SK-N-SH (cell line): Measurements from ENCODE around the gene DTNBP1. TPM values are rescaled to one million over a fixed set of nuclear protein-coding genes. Genes with fewer than 3 reads are reported as not detected.

Source experiments
- CTCF ChIA-PET: fragments of 300-600, 350-600 bp; formaldehyde crosslinking; extraction: SDS; loops from one replicate; lab custom pipeline; 2021; lab: Yijun Ruan, JAX
- POLR2A ChIA-PET: fragments of 350-600 bp; sonication (Branson Sonifier 250); formaldehyde crosslinking; extraction: SDS; loops from one replicate; lab custom pipeline; 2020; ENCODE audit warnings: antibody characterized with exemption, inconsistent platforms; lab: Yijun Ruan, JAX
- DNase-seq: peaks from one replicate; pipeline ENCODE4 v3.0.0; 2012
- H2AFZ ChIP-seq: fragments of 200-600 bp; sonication (generic); 2 replicates; pipeline ENCODE4 v1.8.1; 2016; ENCODE audit warnings: antibody characterized with exemption, mild to moderate bottlenecking, low read depth
- H3F3A ChIP-seq: fragments of 200-600 bp; sonication (generic); replicated peaks from 2 replicates; pipeline ENCODE3; 2016; ENCODE audit warnings: antibody characterized with exemption, mild to moderate bottlenecking; ENCODE audit not compliant: insufficient read depth
- H3K27ac ChIP-seq, 2 experiments: fragments of 200-500 bp in 1 of 2; fragments of 200-600 bp in 1 of 2; sonication (Bioruptor generic) in 1 of 2; sonication (generic), shearing (Covaris generic) in 1 of 2; 2 replicates each; pipeline versions ENCODE4 v1.5.1 to v1.6.1; 2014 to 2016; ENCODE audit warnings: low read depth in 2 of 2, inconsistent platforms in 1 of 2, low read length in 1 of 2, mild to moderate bottlenecking in 1 of 2, mixed read lengths in 1 of 2
- H3K27me3 ChIP-seq: fragments of 200-600 bp; sonication (generic), shearing (Covaris generic); 2 replicates; pipeline ENCODE4 v1.6.1; 2016; ENCODE audit warnings: mixed run types; ENCODE audit not compliant: insufficient read depth
- H3K36me3 ChIP-seq, 2 experiments: fragments of 200-500 bp in 1 of 2; fragments of 200-600 bp in 1 of 2; sonication (Bioruptor generic) in 1 of 2; sonication (generic) in 1 of 2; replicated peaks in 1 of 2; 2 replicates each; pipeline versions ENCODE3 to v1.5.1; 2014 to 2016; ENCODE audit warnings: low read length in 1 of 2, mild to moderate bottlenecking in 1 of 2; ENCODE audit not compliant: insufficient read depth in 2 of 2, control insufficient read depth in 1 of 2
- H3K4me1 ChIP-seq, 2 experiments: fragments of 200-500 bp in 1 of 2; fragments of 200-600 bp in 1 of 2; sonication (Bioruptor generic) in 1 of 2; sonication (generic), shearing (Covaris generic) in 1 of 2; 2 replicates each; pipeline versions ENCODE4 v1.5.1 to v1.6.1; 2014 to 2016; ENCODE audit warnings: low read depth in 1 of 2, low read length in 1 of 2, mixed run types in 1 of 2; ENCODE audit not compliant: insufficient read depth in 2 of 2, control insufficient read depth in 1 of 2
- H3K4me2 ChIP-seq: fragments of 200-600 bp; sonication (generic), shearing (Covaris generic); 2 replicates; pipeline ENCODE4 v1.6.1; 2017; ENCODE audit warnings: mixed run types
- H3K4me3 ChIP-seq, 2 experiments: fragments of 200-500 bp in 1 of 2; fragments of 200-600 bp in 1 of 2; sonication (Bioruptor generic) in 1 of 2; sonication (generic), shearing (Covaris generic) in 1 of 2; 2 replicates each; pipeline versions ENCODE4 v1.5.1 to v1.8.1; 2014 to 2016; ENCODE audit warnings: low read depth in 2 of 2, inconsistent platforms in 1 of 2, low read length in 1 of 2, mild to moderate bottlenecking in 1 of 2, mixed read lengths in 1 of 2, moderate library complexity in 1 of 2
- H3K79me2 ChIP-seq: fragments of 200-600 bp; sonication (generic); 2 replicates; pipeline ENCODE4 v1.8.1; 2017; ENCODE audit warnings: mild to moderate bottlenecking; ENCODE audit not compliant: insufficient read depth
- H3K9ac ChIP-seq: fragments of 200-600 bp; sonication (generic); 2 replicates; pipeline ENCODE4 v1.6.1; 2017; ENCODE audit warnings: mixed run types
- H3K9me2 ChIP-seq: fragments of 200-600 bp; sonication (generic); 2 replicates; pipeline ENCODE4 v1.6.1; 2017; ENCODE audit warnings: mixed run types
- H3K9me3 ChIP-seq: fragments of 200-600 bp; sonication (generic); 2 replicates; pipeline ENCODE4 v1.6.1; 2017; ENCODE audit warnings: mixed run types, mild to moderate bottlenecking, moderate library complexity
- H4K20me1 ChIP-seq: fragments of 200-600 bp; sonication (generic); 2 replicates; pipeline ENCODE4 v1.6.1; 2017; ENCODE audit warnings: mild to moderate bottlenecking, mixed run types; ENCODE audit not compliant: insufficient read depth
- ELF1 ChIP-seq: IDR thresholded peaks from 2 replicates; pipeline ENCODE4 v1.4.0; 2012
- EP300 ChIP-seq, 2 experiments: IDR thresholded peaks; 2 replicates each; pipeline versions ENCODE4 v1.4.0 to v1.6.1; 2012; ENCODE audit warnings: borderline replicate concordance in 1 of 2, low read depth in 1 of 2, low read length in 1 of 2
- EZH2phosphoT487 ChIP-seq: fragments of 200-600 bp; sonication (generic); IDR thresholded peaks from 2 replicates; pipeline ENCODE4 v1.6.1; 2017; ENCODE audit warnings: low read depth, mixed run types, mild to moderate bottlenecking, antibody characterized with exemption, moderate library complexity, borderline replicate concordance
- FOSL2 ChIP-seq: IDR thresholded peaks from 2 replicates; pipeline ENCODE4 v1.4.0; 2012; ENCODE audit warnings: low read depth, mild to moderate bottlenecking, moderate library complexity, borderline replicate concordance
- FOXJ3 ChIP-seq: sonication (generic); formaldehyde crosslinking; IDR thresholded peaks from 2 replicates; pipeline ENCODE4 v1.5.1; 2020; ENCODE audit warnings: mild to moderate bottlenecking, missing genetic modification reagents
- GABPA ChIP-seq: IDR thresholded peaks from 2 replicates; pipeline ENCODE4 v1.4.0; 2012; ENCODE audit warnings: low read depth, mild to moderate bottlenecking
- GATA2 ChIP-seq: sonication (generic); formaldehyde crosslinking; IDR thresholded peaks from 2 replicates; pipeline ENCODE4 v1.5.0; 2020; ENCODE audit warnings: mild to moderate bottlenecking, missing genetic modification reagents
- JUND ChIP-seq: IDR thresholded peaks from 2 replicates; pipeline ENCODE4 v1.4.0; 2012
- MEF2A ChIP-seq: IDR thresholded peaks from 2 replicates; pipeline ENCODE4 v1.4.0; 2012; ENCODE audit warnings: low read depth, borderline replicate concordance
- POLR2AphosphoS5 ChIP-seq: IDR thresholded peaks from 2 replicates; pipeline ENCODE4 v1.6.1; 2012; ENCODE audit warnings: low read depth, low read length
- RAD21 ChIP-seq: IDR thresholded peaks from 2 replicates; pipeline ENCODE4 v1.6.1; 2012; ENCODE audit warnings: mild to moderate bottlenecking, low read length
- RCOR1 ChIP-seq: fragments of 150-350 bp; IDR thresholded peaks from 2 replicates; pipeline ENCODE4 v1.6.1; 2017; ENCODE audit warnings: antibody characterized with exemption, low read length
- REST ChIP-seq: IDR thresholded peaks from 2 replicates; pipeline ENCODE4 v1.6.1; 2012; ENCODE audit warnings: mild to moderate bottlenecking, low read depth, low read length, moderate library complexity
- RFX5 ChIP-seq: IDR thresholded peaks from 2 replicates; pipeline ENCODE4 v1.6.1; 2012; ENCODE audit warnings: mild to moderate bottlenecking, improper control_type of control experiment, low read length
- SIN3A ChIP-seq: IDR thresholded peaks from 2 replicates; pipeline ENCODE4 v1.6.1; 2012; ENCODE audit warnings: low read depth, mild to moderate bottlenecking, low read length, moderate library complexity, borderline replicate concordance
- SMC3 ChIP-seq: IDR thresholded peaks from 2 replicates; pipeline ENCODE4 v1.6.1; 2012; ENCODE audit warnings: low read depth, low read length, improper control_type of control experiment
- TAF1 ChIP-seq: IDR thresholded peaks from 2 replicates; pipeline ENCODE4 v1.6.1; 2012; ENCODE audit warnings: low read depth, mild to moderate bottlenecking, low read length, moderate library complexity, borderline replicate concordance
- TCF12 ChIP-seq: IDR thresholded peaks from 2 replicates; pipeline ENCODE4 v1.4.0; 2012
- TEAD4 ChIP-seq: IDR thresholded peaks from 2 replicates; pipeline ENCODE4 v1.4.0; 2012; ENCODE audit warnings: mild to moderate bottlenecking, borderline replicate concordance; ENCODE audit not compliant: insufficient read depth
- USF1 ChIP-seq: IDR thresholded peaks from 2 replicates; pipeline ENCODE4 v1.4.0; 2012; ENCODE audit warnings: low read depth, borderline replicate concordance
- USF2 ChIP-seq: fragments of 150-350 bp; IDR thresholded peaks from 2 replicates; pipeline ENCODE4 v1.6.1; 2017; ENCODE audit warnings: antibody characterized with exemption, low read length, low read depth, borderline replicate concordance
- WGBS: methylation state at CpG from one replicate; pipeline ENCODE4 v1.1.6; 2017; ENCODE audit warnings: low lambda C conversion rate; 5-methylcytosine and 5-hydroxymethylcytosine counted together
- polyA plus RNA-seq, 3 experiments: library from polyadenylated mRNA; depleted of rRNA; stranded (reverse); fragments of >200 nt; gene quantifications; 2 replicates each; pipeline ENCODE4 v1.2.3, GENCODE V29; 2012
- TF ChIP-seq, protein P1 (sequence below): IDR thresholded peaks from 2 replicates; pipeline ENCODE4 v1.4.0; 2012; ENCODE audit warnings: low read depth, borderline replicate concordance
- TF ChIP-seq, protein P2 (sequence below): IDR thresholded peaks from 2 replicates; pipeline ENCODE4 v1.4.0; 2012; ENCODE audit warnings: low read depth

Gene DTNBP1
- polyA plus RNA-seq, 1 of the 3 experiments (the other 2 are of a cell fraction) = 19.7 TPM

DNA sequence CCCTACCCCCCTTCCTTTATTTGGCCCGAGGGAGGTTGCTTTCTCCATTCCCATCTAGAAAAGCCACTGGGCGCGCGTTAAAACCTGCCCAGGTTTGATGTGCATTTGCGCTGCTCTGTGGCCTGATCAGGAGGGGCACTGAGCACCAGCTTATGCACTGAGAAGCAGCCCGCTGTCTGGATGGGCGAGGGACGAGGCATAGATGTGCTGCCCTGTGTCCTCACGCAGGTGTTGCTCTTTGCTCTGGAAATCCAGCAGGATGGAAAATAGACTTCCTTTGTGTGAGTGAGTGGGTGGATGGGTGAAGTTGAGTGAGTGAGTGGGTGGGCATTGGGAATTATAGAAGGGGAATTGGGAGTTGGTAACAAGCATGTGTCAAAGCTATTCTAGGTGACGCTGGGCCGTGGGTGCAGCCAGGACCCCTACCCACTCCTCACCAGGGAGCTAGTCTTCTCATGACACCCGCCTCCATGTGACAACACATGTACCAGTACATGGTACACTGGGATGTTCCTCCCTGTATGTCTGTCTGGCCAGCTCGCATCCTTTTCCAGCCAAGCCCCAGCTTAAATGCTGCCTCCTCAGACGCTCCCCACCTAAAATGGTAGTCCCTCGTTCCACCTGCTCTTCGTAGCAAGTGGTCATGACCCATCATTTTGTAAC lies 162.6 kb downstream of the DTNBP1 start (continued):
- TF ChIP-seq, protein P1, sequence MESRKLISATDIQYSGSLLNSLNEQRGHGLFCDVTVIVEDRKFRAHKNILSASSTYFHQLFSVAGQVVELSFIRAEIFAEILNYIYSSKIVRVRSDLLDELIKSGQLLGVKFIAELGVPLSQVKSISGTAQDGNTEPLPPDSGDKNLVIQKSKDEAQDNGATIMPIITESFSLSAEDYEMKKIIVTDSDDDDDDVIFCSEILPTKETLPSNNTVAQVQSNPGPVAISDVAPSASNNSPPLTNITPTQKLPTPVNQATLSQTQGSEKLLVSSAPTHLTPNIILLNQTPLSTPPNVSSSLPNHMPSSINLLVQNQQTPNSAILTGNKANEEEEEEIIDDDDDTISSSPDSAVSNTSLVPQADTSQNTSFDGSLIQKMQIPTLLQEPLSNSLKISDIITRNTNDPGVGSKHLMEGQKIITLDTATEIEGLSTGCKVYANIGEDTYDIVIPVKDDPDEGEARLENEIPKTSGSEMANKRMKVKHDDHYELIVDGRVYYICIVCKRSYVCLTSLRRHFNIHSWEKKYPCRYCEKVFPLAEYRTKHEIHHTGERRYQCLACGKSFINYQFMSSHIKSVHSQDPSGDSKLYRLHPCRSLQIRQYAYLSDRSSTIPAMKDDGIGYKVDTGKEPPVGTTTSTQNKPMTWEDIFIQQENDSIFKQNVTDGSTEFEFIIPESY = no peak
- TF ChIP-seq EP300 (IDR thresholded peaks at IDR 0.05; ENCODE audit: borderline replicate concordance in 1 of 2, low read depth in 1 of 2, low read length in 1 of 2) (no peak), EZH2phosphoT487 (no peak), FOXJ3 (CRISPR knock-in tag) (no peak), MEF2A (no peak), SIN3A (no peak), JUND (no peak), TAF1 (no peak), REST (no peak), TEAD4 (no peak), RAD21 (no peak), USF2 (no peak)

DNA sequence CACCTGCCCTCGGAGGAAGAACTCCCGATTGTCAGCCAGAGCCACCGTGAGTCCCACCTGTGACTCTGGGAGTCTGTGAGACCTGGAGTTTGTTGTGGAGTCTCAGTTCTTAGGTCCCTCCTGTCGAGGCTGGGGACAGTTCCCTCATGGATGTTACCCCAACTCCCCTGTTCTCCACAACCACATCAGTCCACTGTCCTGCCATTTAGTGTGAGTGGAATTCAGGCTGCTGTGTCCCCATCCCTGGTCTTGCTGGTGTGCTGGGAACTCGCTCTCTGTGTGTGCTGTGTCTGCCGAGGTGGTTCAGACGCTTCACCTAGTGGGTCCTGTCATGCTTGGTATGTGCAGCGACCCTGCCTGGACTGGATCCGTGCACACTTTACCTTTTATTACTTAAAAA lies 163.2 kb downstream of the DTNBP1 start:
- no peaks in the 10 kb centered on the region for H3K27me3 ChIP-seq
- peaks cover 16 to 26% of the 10 kb centered on the region in 2 experiments for H3K4me1 ChIP-seq
- H3K4me2 ChIP-seq = no peak overlapping the region
- peaks cover 4% of the 10 kb centered on the region for H3F3A ChIP-seq
- H4K20me1 ChIP-seq = peaks cover 29% of the 10 kb centered on the region
- DNase-seq = no peak
- ChIA-PET CTCF (no interaction called here), POLR2A (no interaction called here)
- H3K9me2 ChIP-seq = no peaks in the 10 kb centered on the region
- no peak overlapping the region for H3K4me3 ChIP-seq
- H3K27ac ChIP-seq = no peak overlapping the region
- H3K36me3 ChIP-seq = peaks cover 0 to 4% of the 10 kb centered on the region in 2 experiments
- no peaks in the 10 kb centered on the region for H3K9me3 ChIP-seq
- 88% methylated on average over 7 of the region's 9 CpGs for WGBS
- no peaks in the 10 kb centered on the region for H3K79me2 ChIP-seq
- H3K9ac ChIP-seq = no peak overlapping the region
- H2AFZ ChIP-seq = no peak overlapping the region
- TF ChIP-seq MEF2A = no peak
- TF ChIP-seq RCOR1 = no peak
- TF ChIP-seq SMC3 = no peak
- no peak for TF ChIP-seq TCF12
- no peak for TF ChIP-seq FOSL2
- TF ChIP-seq ELF1 = no peak
- TF ChIP-seq EP300 (IDR thresholded peaks at IDR 0.05; ENCODE audit: borderline replicate concordance in 1 of 2, low read depth in 1 of 2, low read length in 1 of 2) = no peak
- no peak for TF ChIP-seq POLR2AphosphoS5
- TF ChIP-seq, protein P2, sequence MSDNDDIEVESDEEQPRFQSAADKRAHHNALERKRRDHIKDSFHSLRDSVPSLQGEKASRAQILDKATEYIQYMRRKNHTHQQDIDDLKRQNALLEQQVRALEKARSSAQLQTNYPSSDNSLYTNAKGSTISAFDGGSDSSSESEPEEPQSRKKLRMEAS = no peak
- TF ChIP-seq RFX5 = no peak
- no peak for TF ChIP-seq GATA2 (CRISPR knock-in tag)
- TF ChIP-seq USF1 = no peak
- TF ChIP-seq EZH2phosphoT487 = no peak
- no peak for TF ChIP-seq GABPA
- no peak for TF ChIP-seq FOXJ3 (CRISPR knock-in tag)
- TF ChIP-seq USF2 = no peak
